CD4-positive, alpha-beta T cell treated with Interferon gamma for 1 hour (primary cell): Measurements from ENCODE around the gene APOL1.
"Not testable (repeated sequence)": the region's sequence is repeated elsewhere in the genome, so short reads cannot be mapped to it uniquely, and the experiment has no call there.

Source experiments
- DNase-seq: peaks from one replicate; pipeline ENCODE4 v3.0.0-alpha.2; 2020

APOL1 gene

GRCh38 chr22:36274531-36274930, 21.6 kb downstream of the APOL1 start:
- no peak for DNase-seq

- DNase-seq = peak; percentile 63
Observed at GRCh38 chr22:36277482-36278291, 24.8 kb downstream of the APOL1 start.

DNA sequence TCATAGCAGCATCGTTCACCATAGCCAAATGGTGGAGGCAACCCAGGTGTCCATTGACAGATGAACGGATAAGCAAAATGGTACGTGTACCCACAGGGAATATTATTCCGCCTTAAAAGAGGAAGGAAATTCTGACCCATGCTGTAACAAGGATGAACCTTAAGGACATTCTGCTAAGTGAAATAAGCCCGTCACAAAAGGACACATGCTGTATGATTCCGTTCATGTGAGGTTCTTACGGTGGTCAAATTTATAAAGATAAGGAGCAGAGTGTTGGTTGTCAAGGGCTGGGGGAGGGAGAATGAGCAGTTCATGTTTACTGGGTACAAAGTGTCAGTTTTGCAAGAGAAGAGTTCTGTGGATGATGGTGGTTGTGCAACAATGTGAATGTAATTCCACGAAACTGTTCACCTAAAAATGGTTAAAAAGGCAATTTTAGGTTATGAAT, 26.3 kb downstream of the APOL1 start:
- DNase-seq = no peak

GRCh38 chr22:36280379-36280778, 27.4 kb downstream of the APOL1 start:
- DNase-seq = no peak

- no peak for DNase-seq
Observed at GRCh38 chr22:36281781-36282327, 28.9 kb downstream of the APOL1 start.

DNA sequence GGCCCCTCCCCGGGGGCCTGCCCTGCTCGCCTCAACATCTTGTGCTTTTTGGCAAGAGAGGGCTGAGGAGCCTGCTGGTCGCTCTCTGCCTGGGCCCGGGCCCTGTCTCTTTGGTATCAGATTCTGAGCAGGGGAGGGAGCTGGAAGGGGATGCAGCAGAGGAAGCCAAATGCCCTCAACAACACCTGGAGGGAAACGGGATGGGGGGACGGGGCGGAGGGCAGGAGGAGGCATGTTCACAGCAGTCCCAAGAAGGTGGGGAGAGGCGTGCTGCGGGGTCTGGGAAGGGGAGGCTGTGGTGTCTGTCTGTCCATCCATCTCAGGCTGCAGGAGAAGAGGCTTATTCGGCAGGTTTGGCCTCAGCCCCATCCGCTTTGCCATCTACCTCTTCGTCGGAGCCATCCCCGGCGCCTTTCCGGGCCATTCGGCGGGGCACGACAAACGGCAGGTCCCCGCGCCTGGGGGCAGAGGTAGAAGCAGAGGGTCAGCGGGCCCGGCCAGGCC, 29.4 kb downstream of the APOL1 start:
- DNase-seq = no peak

DNA sequence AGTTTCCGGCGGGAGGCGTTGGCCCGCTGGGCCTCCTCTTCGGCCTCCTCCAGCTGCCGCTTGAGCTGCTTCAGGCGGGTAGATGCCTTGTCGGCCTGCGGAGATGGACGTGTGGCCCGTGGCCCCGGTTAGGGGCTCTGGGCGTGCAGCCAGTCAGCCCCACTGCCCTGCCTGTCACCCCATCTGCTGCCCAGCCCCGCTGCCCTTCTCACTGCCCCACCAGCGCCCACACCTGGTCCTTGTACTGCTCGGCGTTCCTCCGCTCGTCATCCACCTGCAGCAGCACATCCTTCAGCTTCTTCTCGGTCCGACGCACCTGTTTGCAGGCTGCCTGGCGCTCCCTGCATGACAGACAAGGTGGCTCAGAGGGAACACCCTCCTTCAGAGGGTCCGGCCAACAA, 31.2 kb downstream of the APOL1 start:
- no peak for DNase-seq

DNA sequence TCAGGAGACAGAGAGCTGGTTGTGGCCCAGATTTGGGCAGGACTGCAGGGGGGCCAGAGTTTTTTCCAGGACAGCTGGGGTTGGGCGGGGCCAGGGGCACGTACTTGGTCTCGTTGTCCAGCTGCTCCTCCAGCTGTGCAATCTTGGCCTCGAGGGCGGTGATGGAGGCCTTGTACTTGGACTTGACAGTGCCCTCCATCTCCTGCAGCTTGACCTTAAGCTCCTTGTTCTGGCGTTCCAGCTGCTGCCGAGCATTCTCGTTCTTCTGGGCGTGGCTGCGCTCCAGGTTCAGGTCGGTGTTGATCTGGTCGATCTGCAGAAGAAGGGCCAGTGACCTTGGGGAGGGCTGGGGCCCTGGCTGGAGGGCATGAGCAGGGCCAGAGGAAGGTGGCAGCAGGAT, 32.1 kb downstream of the APOL1 start:
- DNase-seq = no peak

DNA sequence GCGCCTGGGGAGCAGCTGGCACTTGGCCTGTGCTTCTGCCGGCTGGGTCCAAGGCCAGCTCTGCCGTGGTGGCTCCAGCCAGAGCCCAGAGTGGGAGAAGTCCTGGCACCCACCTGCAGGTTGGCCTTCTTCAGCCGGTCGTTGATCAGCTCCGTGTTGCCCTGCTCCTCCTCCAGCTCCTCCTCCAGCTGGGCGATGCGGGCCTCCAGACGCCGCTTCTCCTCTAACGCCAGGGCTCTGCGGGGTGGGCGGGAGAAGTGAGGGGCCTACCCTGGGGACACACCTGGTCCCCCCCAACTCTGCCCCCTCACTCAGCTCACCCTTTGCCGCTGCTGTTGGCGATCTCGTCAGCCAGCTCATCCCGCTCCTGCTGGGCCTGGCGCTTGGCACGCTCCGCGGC, 32.6 kb downstream of the APOL1 start:
- no peak for DNase-seq

DNA sequence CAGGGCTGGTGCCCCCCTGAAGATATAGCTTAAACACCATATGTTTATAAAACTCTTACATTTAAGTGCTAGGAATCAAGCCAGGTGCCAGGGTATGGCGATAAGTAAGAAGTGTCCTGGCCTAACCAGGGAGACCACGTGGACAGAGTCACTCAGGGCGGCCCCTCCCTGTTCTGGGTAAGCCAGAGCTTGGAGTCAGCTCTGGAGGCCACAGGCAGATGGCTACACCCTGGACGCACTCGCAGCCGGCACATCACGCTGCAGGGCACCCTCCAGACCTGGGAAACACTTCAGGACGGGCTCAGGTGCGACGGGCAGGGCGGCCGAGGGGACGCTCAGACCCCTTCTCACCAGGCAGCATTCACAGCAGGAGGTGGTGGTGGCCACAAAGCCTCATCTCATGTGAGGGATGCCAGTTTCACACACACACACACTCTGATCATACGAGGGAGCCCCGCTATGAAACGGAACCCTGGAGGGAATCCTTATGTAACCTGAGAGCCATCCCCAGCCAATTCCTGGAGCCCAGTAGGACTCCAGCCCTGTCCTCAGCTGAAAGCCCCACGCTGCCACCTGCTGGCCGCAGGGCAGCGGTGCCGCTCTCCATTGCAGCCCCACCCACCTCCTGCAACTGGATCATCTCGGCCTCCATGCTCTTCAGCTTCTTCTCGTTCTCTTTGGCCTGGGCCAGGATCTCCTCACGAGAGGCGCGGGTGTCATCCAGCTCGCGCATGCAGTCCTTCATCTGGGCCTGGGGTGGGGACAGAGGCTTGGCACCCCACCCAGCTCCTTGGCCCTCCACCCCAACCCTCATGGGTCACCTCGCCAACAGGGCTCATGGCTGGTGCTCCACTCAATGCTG, 33.4 kb downstream of the APOL1 start:
- peak; percentile 59 for DNase-seq

DNA sequence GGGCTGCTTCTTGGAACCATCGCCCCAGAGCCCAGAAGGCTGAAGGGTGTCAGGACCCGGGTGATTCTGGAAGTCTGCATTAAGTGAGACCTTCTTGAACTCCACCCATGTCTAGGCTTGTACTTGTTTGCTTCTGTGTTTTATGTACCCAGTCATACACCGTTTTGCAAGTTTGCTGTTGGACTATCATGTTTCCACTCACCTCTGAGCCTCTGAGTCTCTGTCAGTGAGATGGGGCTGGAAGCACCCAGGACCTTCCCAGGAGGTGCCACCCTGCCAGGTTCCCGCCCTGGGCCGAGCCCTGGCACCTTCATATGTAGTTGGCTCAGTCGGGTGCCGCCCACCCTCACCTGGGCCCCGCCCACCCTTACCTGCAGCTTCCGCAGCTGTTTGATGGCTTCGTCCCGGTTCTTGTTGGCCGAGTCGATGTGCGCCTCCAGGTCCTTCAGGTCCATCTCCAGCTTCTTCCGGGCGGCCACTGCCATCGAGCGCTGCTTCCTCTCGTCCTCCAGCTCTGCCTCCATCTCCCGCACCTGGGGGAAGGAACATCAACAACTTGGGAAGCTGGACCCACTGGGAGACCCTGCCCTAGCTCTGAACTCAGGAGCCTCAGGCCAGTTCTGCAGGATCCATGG, 35.1 kb downstream of the APOL1 start:
- no peak for DNase-seq

- DNase-seq = no peak
Observed at GRCh38 chr22:36288571-36289405, 35.9 kb downstream of the APOL1 start.

- DNase-seq = no peak
Observed at GRCh38 chr22:36289406-36289870, 36.5 kb downstream of the APOL1 start.

- peak; percentile 58 for DNase-seq
Observed at GRCh38 chr22:36289948-36290371, 37.0 kb downstream of the APOL1 start.

- not testable (repeated sequence) for DNase-seq
Observed at GRCh38 chr22:36290391-36291075, 37.6 kb downstream of the APOL1 start.

- no peak for DNase-seq
Observed at GRCh38 chr22:36291831-36292740, 39.2 kb downstream of the APOL1 start.

- DNase-seq = no peak
Observed at GRCh38 chr22:36292823-36293530, 40.0 kb downstream of the APOL1 start.

- no peak for DNase-seq
Observed at GRCh38 chr22:36293606-36294292, 40.8 kb downstream of the APOL1 start.

DNA sequence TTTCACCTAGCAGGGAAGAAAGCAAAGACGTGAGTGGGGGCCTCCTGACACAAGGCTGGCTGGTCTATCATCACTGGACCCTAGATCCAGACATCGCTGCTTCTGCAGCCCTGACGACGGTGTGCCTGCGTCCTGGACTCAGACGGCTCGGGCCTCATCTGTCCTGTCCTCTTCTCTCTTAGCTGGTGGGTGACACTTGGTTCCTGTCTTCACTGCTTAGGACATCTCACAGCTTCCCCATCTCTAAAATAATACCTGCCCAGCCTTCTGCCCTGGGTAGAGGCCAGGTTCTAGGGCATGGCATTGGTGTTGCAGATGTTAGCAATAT, 41.3 kb downstream of the APOL1 start:
- no peak for DNase-seq
